Muscle layer of duodenum (tissue), 2 donors: ENCODE results near the gene PILRB.
"Not testable (repeated sequence)": the region's sequence is repeated elsewhere in the genome, so short reads cannot be mapped to it uniquely, and the experiment has no call there.

Experiments used
- H3K27ac ChIP-seq: one replicate; pipeline ENCODE4 v1.7.0; 2013; ENCODE audit warnings: mild to moderate bottlenecking, low read length
- H3K27me3 ChIP-seq: one replicate; pipeline ENCODE4 v1.7.0; 2013; ENCODE audit warnings: low read depth, mild to moderate bottlenecking, control low read depth, low read length
- H3K36me3 ChIP-seq, 2 donors: one replicate each; pipeline ENCODE4 v1.7.0; 2013; ENCODE audit warnings: low read length in 2 of 2, control low read depth in 1 of 2, mild to moderate bottlenecking in 1 of 2; ENCODE audit not compliant: insufficient read depth in 2 of 2, control insufficient read depth in 1 of 2
- H3K4me1 ChIP-seq, 2 donors: one replicate each; pipeline ENCODE4 v1.7.0; 2013; ENCODE audit warnings: low read length in 2 of 2, mild to moderate bottlenecking in 2 of 2, control low read depth in 1 of 2, moderate library complexity in 1 of 2; ENCODE audit not compliant: insufficient read depth in 2 of 2, control insufficient read depth in 1 of 2
- H3K4me3 ChIP-seq, 2 donors: one replicate each; pipeline ENCODE4 v1.7.0; 2013; ENCODE audit warnings: low read length in 2 of 2, low read depth in 1 of 2, mild to moderate bottlenecking in 1 of 2
- H3K9me3 ChIP-seq, 2 donors: one replicate each; pipeline ENCODE4 v1.7.0; 2013; ENCODE audit warnings: low read length in 2 of 2, control low read depth in 1 of 2, mild to moderate bottlenecking in 1 of 2; ENCODE audit not compliant: control insufficient read depth in 1 of 2
- donor health status: healthy.

Gene PILRB

GRCh38 chr7:100358857-100359212 is 918 bp downstream of the PILRB start:
- no peak overlapping the region for H3K27ac ChIP-seq

GRCh38 chr7:100360135-100360854 is 2.4 kb downstream of the PILRB start:
- no peaks in the 10 kb centered on the region for H3K27me3 ChIP-seq
- H3K9me3 ChIP-seq: no peaks in the 10 kb centered on the region
- no peak overlapping the region for H3K27ac ChIP-seq
- no peaks in the 10 kb centered on the region for H3K4me1 ChIP-seq
- H3K36me3 ChIP-seq: peaks cover 43 to 82% of the 10 kb centered on the region in 2 donors
- no peak overlapping the region for H3K4me3 ChIP-seq

More at GRCh38 chr7:100358857-100359212, 918 bp downstream of the PILRB start:
- Histone ChIP-seq H3K4me1 (no peaks in the 10 kb centered on the region), H3K27me3 (no peaks in the 10 kb centered on the region), H3K36me3 (peaks cover 52 to 90% of the 10 kb centered on the region in 2 donors), H3K9me3 (no peaks in the 10 kb centered on the region), H3K4me3 (no peak overlapping the region)

- no peaks in the 10 kb centered on the region for H3K4me1 ChIP-seq
- H3K4me3 ChIP-seq: no peak overlapping the region
- no peaks in the 10 kb centered on the region for H3K27me3 ChIP-seq
- H3K36me3 ChIP-seq: peaks cover 34 to 62% of the 10 kb centered on the region in 2 donors
- H3K27ac ChIP-seq: no peak overlapping the region
- no peaks in the 10 kb centered on the region for H3K9me3 ChIP-seq
Observed at GRCh38 chr7:100363098-100363497, 5.2 kb downstream of the PILRB start.

- not testable (repeated sequence) for H3K9me3 ChIP-seq, H3K27ac ChIP-seq, H3K4me1 ChIP-seq, H3K4me3 ChIP-seq, H3K27me3 ChIP-seq
- H3K36me3 ChIP-seq: peaks cover 33 to 55% of the 10 kb centered on the region in 2 donors
Observed at GRCh38 chr7:100363797-100364196, 5.9 kb downstream of the PILRB start.

GRCh38 chr7:100364480-100364879 is 6.6 kb downstream of the PILRB start:
- no peaks in the 10 kb centered on the region for H3K9me3 ChIP-seq
- H3K4me1 ChIP-seq: no peaks in the 10 kb centered on the region
- H3K36me3 ChIP-seq: peaks cover 26 to 48% of the 10 kb centered on the region in 2 donors
- H3K27ac ChIP-seq: no peak overlapping the region
- no peaks in the 10 kb centered on the region for H3K27me3 ChIP-seq
- H3K4me3 ChIP-seq: no peak overlapping the region

- H3K4me1 ChIP-seq, H3K9me3 ChIP-seq, H3K4me3 ChIP-seq, H3K27ac ChIP-seq, H3K27me3 ChIP-seq: not testable (repeated sequence)
- H3K36me3 ChIP-seq: peaks cover 16 to 35% of the 10 kb centered on the region in 2 donors
Observed at GRCh38 chr7:100365998-100366367, 8.1 kb downstream of the PILRB start.

GRCh38 chr7:100366411-100367250 is 8.7 kb downstream of the PILRB start:
- Histone ChIP-seq H3K9me3 (no peaks in the 10 kb centered on the region), H3K4me3 (no peak overlapping the region), H3K27me3 (no peaks in the 10 kb centered on the region), H3K36me3 (peaks cover 14 to 28% of the 10 kb centered on the region in 2 donors), H3K4me1 (no peaks in the 10 kb centered on the region), H3K27ac (no peak overlapping the region)

GRCh38 chr7:100367251-100367620 is 9.3 kb downstream of the PILRB start:
- Histone ChIP-seq H3K9me3 (no peaks in the 10 kb centered on the region), H3K27ac (no peak overlapping the region), H3K4me3 (no peak overlapping the region), H3K27me3 (no peaks in the 10 kb centered on the region), H3K4me1 (no peaks in the 10 kb centered on the region), H3K36me3 (peaks cover 10 to 22% of the 10 kb centered on the region in 2 donors)

- Histone ChIP-seq H3K36me3 (peaks cover 8 to 16% of the 10 kb centered on the region in 2 donors), H3K27me3 (no peaks in the 10 kb centered on the region), H3K9me3 (no peaks in the 10 kb centered on the region), H3K27ac (peak overlapping the region; percentile 39), H3K4me1 (no peaks in the 10 kb centered on the region), H3K4me3 (no peak overlapping the region)
Observed at GRCh38 chr7:100367676-100368613, 10.0 kb downstream of the PILRB start.

GRCh38 chr7:100369105-100369504 is 11.2 kb downstream of the PILRB start:
- peak overlapping the region; percentile 39 for H3K27ac ChIP-seq

GRCh38 chr7:100370303-100370702 is 12.4 kb downstream of the PILRB start:
- H3K27me3 ChIP-seq: no peaks in the 10 kb centered on the region
- no peak overlapping the region for H3K4me3 ChIP-seq
- H3K9me3 ChIP-seq: no peaks in the 10 kb centered on the region
- H3K27ac ChIP-seq: no peak overlapping the region
- no peaks in the 10 kb centered on the region for H3K4me1 ChIP-seq
- H3K36me3 ChIP-seq: peaks cover 4 to 8% of the 10 kb centered on the region in 2 donors

More at GRCh38 chr7:100369105-100369504, 11.2 kb downstream of the PILRB start:
- no peaks in the 10 kb centered on the region for H3K4me1 ChIP-seq
- no peaks in the 10 kb centered on the region for H3K27me3 ChIP-seq
- no peaks in the 10 kb centered on the region for H3K9me3 ChIP-seq
- no peak overlapping the region for H3K4me3 ChIP-seq
- H3K36me3 ChIP-seq: peaks cover 7 to 11% of the 10 kb centered on the region in 2 donors
